A549 (cell line): ENCODE data around the gene GAK.

ENCODE experiments used
- POLR2A ChIP-seq: IDR thresholded peaks from 2 replicates; pipeline ENCODE4 v1.6.1; 2012; ENCODE audit warnings: mild to moderate bottlenecking, low read length
- TF ChIP-seq, protein P1 (sequence below): fragments of >200 bp; sonication (Bioruptor Twin); formaldehyde crosslinking; IDR thresholded peaks from 3 replicates; pipeline ENCODE4 v1.5.1; 2016
- TF ChIP-seq, protein P2 (sequence below): fragments of 450-650 bp; IDR thresholded peaks from 2 replicates; pipeline ENCODE4 v1.6.1; 2014; ENCODE audit warnings: antibody characterized with exemption

DNA sequence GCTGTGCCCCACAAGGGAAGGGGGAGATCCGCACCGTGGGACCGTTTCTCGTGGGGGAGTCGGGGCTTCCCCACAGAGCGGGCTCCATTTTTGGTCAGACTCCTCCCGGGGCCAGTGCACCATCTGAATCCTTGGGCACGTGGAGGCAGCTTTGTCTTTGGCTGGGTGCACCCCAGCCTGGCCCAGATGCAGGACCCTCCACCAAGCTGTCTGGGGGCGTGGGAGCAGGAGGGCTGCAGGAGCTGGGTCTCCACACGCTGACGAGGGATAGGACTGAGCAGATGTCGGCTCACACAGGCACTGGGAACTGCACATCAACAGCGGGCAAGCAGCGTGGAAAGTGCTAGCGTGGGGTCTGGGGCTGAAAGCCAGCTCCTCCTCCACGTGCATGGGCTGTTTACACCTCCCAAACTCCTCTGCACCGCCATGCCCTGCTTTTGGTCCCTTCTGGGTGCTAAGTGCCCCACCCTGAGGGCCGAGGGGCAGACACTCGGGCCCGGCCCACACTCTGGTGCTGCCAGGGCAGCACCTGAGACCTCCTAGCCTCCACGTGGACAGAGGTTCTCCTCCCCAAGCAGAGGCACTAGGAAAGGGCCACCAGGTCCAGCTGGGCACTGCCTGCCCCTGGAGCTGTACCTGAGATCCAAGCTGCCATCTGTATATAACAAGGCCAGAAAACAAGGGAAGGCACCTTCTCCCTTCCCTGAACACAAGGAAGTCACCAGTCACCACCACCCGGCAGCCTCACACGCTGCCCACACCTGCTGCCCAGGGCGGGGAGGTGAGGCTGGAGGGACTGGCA lies 27.4 kb upstream of the GAK start:
- TF ChIP-seq, protein P1, sequence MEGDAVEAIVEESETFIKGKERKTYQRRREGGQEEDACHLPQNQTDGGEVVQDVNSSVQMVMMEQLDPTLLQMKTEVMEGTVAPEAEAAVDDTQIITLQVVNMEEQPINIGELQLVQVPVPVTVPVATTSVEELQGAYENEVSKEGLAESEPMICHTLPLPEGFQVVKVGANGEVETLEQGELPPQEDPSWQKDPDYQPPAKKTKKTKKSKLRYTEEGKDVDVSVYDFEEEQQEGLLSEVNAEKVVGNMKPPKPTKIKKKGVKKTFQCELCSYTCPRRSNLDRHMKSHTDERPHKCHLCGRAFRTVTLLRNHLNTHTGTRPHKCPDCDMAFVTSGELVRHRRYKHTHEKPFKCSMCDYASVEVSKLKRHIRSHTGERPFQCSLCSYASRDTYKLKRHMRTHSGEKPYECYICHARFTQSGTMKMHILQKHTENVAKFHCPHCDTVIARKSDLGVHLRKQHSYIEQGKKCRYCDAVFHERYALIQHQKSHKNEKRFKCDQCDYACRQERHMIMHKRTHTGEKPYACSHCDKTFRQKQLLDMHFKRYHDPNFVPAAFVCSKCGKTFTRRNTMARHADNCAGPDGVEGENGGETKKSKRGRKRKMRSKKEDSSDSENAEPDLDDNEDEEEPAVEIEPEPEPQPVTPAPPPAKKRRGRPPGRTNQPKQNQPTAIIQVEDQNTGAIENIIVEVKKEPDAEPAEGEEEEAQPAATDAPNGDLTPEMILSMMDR, result no peak
- TF ChIP-seq POLR2A, result no peak
- TF ChIP-seq, protein P2, sequence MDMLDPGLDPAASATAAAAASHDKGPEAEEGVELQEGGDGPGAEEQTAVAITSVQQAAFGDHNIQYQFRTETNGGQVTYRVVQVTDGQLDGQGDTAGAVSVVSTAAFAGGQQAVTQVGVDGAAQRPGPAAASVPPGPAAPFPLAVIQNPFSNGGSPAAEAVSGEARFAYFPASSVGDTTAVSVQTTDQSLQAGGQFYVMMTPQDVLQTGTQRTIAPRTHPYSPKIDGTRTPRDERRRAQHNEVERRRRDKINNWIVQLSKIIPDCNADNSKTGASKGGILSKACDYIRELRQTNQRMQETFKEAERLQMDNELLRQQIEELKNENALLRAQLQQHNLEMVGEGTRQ, result no peak
